Stimulated activated CD4-positive, alpha-beta T cell treated with anti-CD3 and anti-CD28 coated beads, TNF-alpha, amount 100 ng/mL, for 4 hours (primary cell): Measurements from ENCODE around the gene TXNDC17.
"Not testable (repeated sequence)": the region's sequence is repeated elsewhere in the genome, so short reads cannot be mapped to it uniquely, and the experiment has no call there.

Experiments
- DNase-seq, 3 experiments: peaks; one replicate each; pipeline ENCODE4 v3.0.0-alpha.2; 2020; ENCODE audit warnings: low read depth in 3 of 3

TXNDC17 gene

GRCh38 chr17:6660101-6660500 lies 19.2 kb downstream of the TXNDC17 start:
- no peak for DNase-seq

- DNase-seq, result no peak
Measured at GRCh38 chr17:6660805-6661463, 20.1 kb downstream of the TXNDC17 start.

GRCh38 chr17:6661464-6661848 lies 20.6 kb downstream of the TXNDC17 start:
- no peak for DNase-seq

- not testable (repeated sequence) for DNase-seq
Measured at GRCh38 chr17:6663200-6663599, 22.3 kb downstream of the TXNDC17 start.

- DNase-seq, result no peak
Measured at GRCh38 chr17:6666077-6666521, 25.2 kb downstream of the TXNDC17 start.

- no peak for DNase-seq
Measured at GRCh38 chr17:6666557-6666956, 25.7 kb downstream of the TXNDC17 start.

- no peak for DNase-seq
Measured at GRCh38 chr17:6667516-6667915, 26.7 kb downstream of the TXNDC17 start.

GRCh38 chr17:6668219-6668618 lies 27.4 kb downstream of the TXNDC17 start:
- DNase-seq, result no peak

- DNase-seq, result no peak
Measured at GRCh38 chr17:6668727-6669425, 28.0 kb downstream of the TXNDC17 start.

- no peak for DNase-seq
Measured at GRCh38 chr17:6669479-6670212, 28.8 kb downstream of the TXNDC17 start.

- no peak for DNase-seq
Measured at GRCh38 chr17:6670571-6670970, 29.7 kb downstream of the TXNDC17 start.

GRCh38 chr17:6670999-6671398 lies 30.1 kb downstream of the TXNDC17 start:
- no peak for DNase-seq

GRCh38 chr17:6671431-6671830 lies 30.6 kb downstream of the TXNDC17 start:
- no peak for DNase-seq

- DNase-seq, result no peak
Measured at GRCh38 chr17:6674586-6674985, 33.7 kb downstream of the TXNDC17 start.

- DNase-seq, result no peak
Measured at GRCh38 chr17:6675201-6675825, 34.5 kb downstream of the TXNDC17 start.

- no peak for DNase-seq
Measured at GRCh38 chr17:6676802-6677157, 35.9 kb downstream of the TXNDC17 start.

GRCh38 chr17:6677158-6677831 lies 36.4 kb downstream of the TXNDC17 start:
- DNase-seq, result no peak

GRCh38 chr17:6677946-6678345 lies 37.1 kb downstream of the TXNDC17 start:
- no peak for DNase-seq

GRCh38 chr17:6679241-6679640 lies 38.4 kb downstream of the TXNDC17 start:
- DNase-seq, result no peak

- DNase-seq, result no peak
Measured at GRCh38 chr17:6681176-6681575, 40.3 kb downstream of the TXNDC17 start.

GRCh38 chr17:6681671-6682070 lies 40.8 kb downstream of the TXNDC17 start:
- DNase-seq, result no peak

- no peak for DNase-seq
Measured at GRCh38 chr17:6682339-6682738, 41.5 kb downstream of the TXNDC17 start.
